Activated CD8-positive, alpha-beta memory T cell treated with anti-CD3 and anti-CD28 coated beads for 36 hours (primary cell): ENCODE data around the gene SLC35F1. TPM values are rescaled to one million over a fixed set of nuclear protein-coding genes. Genes with fewer than 3 reads are reported as not detected.

Experiments
- CTCF ChIA-PET: fragments of 350-600 bp; sonication (Branson Sonifier 250); formaldehyde crosslinking; loops from one replicate; lab custom pipeline; 2021; ENCODE audit warnings: antibody characterized with exemption; lab: Charles Lee
- POLR2A ChIA-PET: fragments of 350-600 bp; sonication (Branson Sonifier 250); formaldehyde crosslinking; loops from one replicate; lab custom pipeline; 2021; ENCODE audit warnings: antibody characterized with exemption; lab: Charles Lee
- total RNA-seq, 2 experiments: library from RNA; stranded (reverse); gene quantifications; one replicate each; pipeline ENCODE4 v1.2.3, GENCODE V29; 2021

Gene SLC35F1
- total RNA-seq, 2 experiments from 2014 or later: not detected

DNA sequence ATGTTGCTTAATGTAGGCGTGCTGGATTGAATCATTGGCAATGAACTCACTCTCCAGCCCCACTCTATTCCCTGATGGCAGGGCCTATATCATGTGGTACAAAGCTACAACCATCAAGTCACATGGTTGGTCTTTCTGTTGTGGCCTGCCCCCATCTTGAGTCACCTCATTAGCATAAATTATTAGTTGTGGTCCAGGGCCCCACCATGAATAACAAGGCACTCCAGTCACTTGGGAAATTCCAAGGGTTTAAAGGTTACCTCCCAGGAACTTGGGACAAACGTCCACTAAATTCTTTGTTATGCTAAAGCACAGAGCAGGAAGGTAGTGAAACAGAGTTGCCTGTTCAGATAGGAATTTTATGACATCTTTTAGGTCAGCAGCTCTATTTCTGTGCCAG lies 193.7 kb downstream of the SLC35F1 start:
- ChIA-PET POLR2A (no interaction called here), CTCF (interaction anchor here (1.0 kb wide), 1 partner anchor 13 kb away, joined by 3 read pairs; no protein-coding TSS in a partner anchor)

DNA sequence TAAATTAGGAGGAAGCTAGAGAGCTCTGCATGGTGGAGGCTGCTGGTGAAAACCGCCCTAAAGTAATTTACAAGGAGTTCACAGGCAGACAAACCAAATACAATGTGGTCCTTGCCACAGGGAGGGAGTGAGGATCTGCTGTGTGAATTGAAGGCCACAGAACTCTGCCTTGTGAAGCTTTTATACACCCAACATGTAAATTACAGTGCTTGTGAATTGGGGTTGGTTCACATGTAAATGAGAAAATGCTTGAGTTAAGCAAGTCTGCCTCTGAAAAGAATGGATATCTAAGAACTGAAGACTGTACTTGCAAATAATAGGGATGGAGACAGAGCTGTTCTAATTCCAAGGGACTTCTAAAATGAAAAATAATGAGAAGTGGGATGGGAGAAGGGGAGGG lies 194.2 kb downstream of the SLC35F1 start:
- CTCF ChIA-PET: interaction anchor here (1.0 kb wide), 1 partner anchor 13 kb away, joined by 3 read pairs; no protein-coding TSS in a partner anchor
- POLR2A ChIA-PET: no interaction called here

DNA sequence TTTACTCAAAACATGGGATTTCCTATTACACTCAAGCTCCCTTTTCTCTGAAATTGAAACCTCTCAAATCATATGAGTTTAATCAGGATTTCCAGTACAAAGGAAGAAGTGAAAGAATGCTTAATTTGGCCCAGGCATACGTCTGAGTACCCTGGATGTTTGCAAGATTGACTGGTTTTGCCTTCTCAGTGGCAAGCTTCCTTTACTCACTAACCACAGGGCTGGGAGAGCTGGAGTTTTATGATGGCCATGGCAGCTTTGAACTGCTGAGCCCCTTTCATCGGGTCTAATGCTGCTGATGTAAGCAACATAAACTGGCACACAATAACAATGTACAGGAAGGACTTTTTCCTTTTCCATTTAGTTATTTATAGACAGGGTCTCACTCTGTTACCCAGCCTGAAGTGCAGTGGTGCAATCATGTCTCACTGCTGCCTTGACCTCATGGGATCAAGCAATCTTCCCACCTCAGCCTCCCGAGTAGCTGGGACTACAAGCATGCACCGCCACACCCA lies 194.8 kb downstream of the SLC35F1 start:
- CTCF ChIA-PET: no interaction called here
- POLR2A ChIA-PET: no interaction called here

DNA sequence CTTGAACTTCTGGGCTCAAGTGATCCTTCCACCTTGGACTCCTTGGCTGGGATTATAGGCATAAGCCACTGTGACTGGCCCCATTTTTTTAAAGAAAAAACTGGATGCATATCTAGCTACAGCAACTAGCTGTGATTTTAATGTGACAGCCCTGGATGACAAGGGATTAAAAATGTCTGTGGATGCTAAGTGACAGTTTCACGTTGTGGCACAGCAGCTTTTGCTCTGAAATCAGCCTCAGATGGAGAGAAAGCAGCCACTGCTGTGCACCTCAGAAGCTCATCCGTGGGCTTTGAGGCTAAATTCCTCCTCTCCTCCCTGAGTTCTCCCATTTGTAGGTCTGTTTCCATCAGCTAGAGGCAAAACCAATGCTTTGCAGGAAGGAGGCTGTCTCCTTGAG lies 195.3 kb downstream of the SLC35F1 start:
- CTCF ChIA-PET: no interaction called here
- POLR2A ChIA-PET: no interaction called here

DNA sequence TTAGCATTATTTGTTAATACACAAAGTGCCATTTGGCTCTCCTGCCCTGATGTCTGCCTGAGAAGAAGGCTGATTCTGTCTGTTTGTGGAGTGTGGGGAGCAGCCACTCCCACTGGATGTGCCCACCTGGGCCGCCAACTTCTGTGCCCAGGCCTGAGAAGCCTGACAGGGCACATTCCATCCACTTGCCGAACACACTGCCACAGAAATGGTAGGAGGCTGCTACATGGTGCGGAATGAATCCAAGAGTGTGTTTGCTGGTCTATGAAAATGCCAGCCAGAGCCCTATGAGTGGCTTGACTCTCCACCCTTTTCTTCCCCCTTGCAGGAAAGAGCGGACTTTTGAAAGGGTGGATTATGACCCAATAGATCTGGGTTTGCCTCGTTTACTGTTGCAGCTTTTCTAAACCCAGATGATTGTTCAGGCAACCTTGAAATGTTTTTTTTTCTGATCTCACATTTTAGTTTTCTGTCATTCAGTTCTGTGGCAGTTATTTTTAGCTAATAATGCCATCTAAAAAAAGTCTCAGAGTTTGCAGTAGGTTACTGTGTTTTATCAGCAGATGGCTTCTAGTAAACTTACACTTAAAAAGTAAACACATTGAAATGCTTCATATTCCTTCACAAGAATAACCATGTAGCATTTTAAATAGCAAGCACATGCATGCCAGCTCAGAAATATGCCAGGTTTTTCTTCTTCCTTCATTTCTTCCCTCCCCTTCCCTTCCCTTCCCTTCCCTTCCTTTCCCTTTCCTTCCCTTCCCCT lies 196.5 kb downstream of the SLC35F1 start:
- CTCF ChIA-PET: no interaction called here
- POLR2A ChIA-PET: no interaction called here

DNA sequence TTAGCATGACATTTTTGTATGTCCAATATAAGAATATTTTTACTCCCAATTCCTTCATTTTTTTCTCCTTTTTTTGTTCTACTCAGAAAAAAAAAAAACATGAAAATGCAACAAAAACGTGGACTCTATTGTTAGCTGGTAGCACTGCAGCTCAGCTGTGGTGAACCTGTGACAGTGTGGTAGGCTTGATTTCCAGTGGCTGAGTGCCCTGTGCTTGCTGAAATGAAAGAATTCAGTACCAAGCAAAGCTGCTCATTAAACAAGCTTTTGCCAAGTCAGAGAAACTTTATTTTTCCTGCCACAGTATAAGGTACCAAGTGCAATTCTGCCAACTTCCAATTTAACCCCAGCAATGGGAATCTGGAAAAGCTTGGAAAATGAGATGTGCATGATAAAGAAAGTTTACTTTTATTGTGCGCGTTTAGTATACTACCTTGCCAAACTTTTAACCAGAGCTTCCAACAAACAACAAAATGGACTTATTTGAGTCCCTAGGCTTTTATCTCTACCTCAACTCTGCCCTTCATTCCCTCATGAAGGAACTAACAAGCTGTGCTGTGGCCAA lies 215.2 kb downstream of the SLC35F1 start:
- ChIA-PET POLR2A (no interaction called here), CTCF (no interaction called here)

DNA sequence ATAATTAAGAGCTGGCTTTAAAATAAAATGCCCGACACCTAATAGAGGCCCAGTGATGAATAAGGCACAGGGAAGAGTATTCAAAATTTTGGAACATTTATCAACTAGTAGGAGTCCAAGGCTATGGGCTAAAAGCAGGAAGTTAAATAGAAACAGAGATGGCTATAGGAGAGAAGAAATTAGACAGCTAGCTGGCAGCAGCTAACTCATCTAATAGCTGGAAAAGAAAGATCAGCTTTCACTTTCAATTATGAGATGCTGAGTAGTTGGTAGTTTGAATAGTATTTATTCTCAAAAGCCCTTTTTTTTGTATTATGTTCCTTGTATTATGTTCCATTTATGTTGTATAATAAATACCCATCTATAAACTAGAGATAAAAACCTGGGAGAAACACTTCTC lies 215.7 kb downstream of the SLC35F1 start:
- CTCF ChIA-PET: no interaction called here
- POLR2A ChIA-PET: no interaction called here

DNA sequence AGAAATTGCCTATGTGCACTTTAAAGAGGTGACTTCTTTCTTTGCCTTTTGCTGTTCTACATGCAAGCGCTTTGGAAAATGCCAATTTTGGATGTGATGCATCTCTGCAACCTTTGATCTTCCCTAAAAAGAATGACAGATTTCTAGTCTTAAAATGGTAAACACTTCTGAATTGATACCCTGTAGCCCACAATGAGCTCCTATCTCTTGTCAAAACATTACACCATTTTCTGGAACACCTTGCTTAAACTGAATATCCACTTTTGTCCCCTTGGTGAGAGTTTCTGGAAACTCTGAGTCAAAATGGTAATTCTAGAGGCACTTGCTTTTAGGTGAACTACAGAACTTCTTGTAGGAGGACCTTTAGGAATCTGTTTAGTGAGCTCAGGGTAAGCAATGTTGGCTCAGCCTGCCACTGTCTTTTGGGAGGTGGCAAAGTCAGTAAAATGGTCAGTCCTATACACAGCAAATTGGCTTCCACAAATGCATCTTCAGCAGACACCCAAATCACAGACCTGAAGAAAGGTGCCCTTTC lies 216.5 kb downstream of the SLC35F1 start:
- ChIA-PET POLR2A (no interaction called here), CTCF (no interaction called here)

DNA sequence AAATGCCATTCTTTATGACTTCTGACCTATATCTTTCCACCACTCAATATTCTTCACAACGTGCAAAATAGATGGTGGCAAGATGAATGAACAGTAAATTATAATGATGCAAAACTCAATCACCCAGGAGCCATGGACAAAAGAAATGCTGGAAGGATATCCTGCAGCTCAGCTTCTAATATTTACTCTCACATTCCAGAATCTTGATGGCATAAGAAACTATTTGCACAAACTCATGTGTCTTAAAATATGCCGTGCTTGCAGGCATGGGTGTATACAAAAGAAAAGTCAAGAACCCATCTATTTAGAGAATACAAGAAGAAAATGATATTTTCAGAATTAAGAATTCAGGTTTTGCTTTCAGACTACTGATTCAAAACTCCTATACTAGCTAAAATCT lies 217.8 kb downstream of the SLC35F1 start:
- POLR2A ChIA-PET: no interaction called here
- CTCF ChIA-PET: interaction anchor here (0.6 kb wide), 1 partner anchor 1247 kb away, joined by 3 read pairs; no protein-coding TSS in a partner anchor

DNA sequence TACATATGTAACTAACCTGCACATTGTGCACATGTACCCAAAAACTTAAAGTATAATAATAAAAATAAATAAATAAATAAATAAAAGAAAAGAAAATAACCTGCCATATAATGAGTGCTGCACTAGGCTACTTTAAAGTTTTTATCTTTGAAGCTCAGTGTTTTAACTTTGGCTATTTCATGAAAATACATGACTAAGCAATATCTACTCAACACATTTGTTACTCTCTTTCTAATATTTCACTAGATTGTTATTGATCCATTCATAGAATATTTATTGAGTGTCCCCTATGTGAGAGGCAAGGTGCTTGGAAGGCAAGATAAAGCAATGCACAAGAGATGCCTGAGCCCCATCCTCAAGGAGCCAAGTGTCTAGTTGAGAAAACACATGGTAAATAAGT lies 221.7 kb downstream of the SLC35F1 start:
- ChIA-PET POLR2A (no interaction called here), CTCF (no interaction called here)

DNA sequence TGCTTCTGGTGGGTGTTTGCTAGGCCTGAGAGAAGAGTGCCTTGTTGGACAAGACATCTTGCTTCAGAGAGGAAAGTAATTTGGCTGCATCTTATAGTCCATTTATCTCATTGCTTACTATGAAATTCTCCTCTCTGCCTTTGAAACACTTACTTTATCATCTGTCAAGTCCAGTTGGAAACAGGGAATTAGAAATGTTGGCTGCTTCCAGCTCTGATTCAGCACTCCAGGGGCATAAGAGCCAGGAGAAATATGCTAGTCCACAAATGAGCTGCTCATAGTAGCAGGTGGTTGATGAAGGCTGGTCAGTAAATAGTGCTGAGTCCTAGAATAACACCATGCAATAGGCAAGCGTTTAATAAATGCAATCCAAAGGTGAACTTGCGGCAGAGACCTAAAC lies 227.1 kb downstream of the SLC35F1 start:
- POLR2A ChIA-PET: no interaction called here
- CTCF ChIA-PET: no interaction called here

DNA sequence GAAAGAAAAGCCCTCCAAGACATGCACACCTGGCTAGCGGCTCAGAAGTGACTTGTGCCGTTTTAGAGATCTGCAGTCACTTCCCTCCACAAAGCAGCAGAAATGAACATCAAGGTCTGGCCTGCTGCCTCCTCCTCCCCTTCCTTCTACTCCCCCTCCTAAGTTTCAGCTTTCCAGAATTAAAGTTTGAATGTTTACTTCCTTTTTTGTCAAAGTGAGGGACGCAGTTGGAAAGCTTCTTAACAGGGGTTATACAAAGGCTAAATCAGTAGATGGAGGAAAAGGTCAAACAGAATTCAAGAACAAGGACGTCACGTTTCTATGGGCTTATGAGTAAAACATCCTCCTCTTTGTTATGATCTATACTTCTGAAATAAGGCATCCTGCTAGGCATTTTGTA lies 227.7 kb downstream of the SLC35F1 start:
- POLR2A ChIA-PET: no interaction called here
- CTCF ChIA-PET: no interaction called here

DNA sequence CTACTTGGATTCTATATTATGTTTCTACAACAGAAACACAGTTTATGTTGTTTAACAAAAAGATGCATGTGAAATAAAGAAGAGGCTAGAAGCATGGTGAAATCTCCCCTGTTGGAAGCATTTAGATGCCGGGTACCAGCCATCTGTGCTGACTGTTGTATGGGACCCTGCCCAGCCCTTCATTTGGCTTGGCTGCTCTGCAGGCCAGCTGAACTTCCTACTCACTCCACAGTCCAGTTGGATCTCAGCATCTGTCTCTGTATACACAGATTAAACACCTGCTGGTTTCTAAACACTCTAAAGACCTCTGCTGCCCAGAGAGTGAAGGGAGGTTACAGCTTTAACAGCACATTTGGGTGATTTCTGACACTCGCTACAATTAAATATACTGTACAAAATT lies 228.3 kb downstream of the SLC35F1 start:
- POLR2A ChIA-PET: no interaction called here
- CTCF ChIA-PET: no interaction called here

DNA sequence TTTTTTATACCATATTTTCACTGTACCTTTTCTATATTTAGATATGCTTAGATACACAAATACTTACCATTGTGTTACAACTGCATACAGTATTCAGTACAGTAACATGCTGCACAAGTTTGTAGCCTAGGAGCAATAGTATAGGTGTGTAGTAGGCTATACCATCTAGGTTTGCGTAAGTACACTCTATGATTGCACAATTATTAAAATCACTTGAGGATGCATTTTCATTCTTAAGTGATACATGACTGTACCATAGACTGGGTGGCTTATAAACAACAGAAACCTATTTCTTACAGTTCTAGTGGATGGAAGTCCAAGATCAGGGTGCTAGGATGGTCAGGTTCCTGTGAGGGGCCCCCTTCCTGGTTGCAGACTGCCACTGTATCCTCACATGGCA lies 234.1 kb downstream of the SLC35F1 start:
- ChIA-PET POLR2A (no interaction called here), CTCF (no interaction called here)

DNA sequence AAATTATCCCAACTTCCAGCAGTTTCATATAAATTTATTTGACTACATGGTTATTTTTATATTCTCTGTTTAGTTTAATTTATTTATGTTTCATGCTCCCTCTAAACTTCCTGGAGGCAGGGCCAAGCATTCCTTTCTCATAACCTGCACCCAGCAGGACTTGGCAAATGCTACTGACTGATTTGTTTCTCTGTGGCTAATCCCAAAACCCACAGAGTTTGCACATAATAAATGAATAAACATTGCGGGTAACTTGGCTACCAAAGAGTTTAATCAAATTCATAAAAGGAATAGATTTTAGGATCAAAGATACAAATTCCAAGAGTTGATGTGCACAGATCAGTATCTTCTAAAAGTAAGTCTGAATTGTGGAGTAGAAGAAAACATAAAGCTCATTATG lies 239.5 kb downstream of the SLC35F1 start:
- ChIA-PET CTCF (no interaction called here), POLR2A (no interaction called here)

DNA sequence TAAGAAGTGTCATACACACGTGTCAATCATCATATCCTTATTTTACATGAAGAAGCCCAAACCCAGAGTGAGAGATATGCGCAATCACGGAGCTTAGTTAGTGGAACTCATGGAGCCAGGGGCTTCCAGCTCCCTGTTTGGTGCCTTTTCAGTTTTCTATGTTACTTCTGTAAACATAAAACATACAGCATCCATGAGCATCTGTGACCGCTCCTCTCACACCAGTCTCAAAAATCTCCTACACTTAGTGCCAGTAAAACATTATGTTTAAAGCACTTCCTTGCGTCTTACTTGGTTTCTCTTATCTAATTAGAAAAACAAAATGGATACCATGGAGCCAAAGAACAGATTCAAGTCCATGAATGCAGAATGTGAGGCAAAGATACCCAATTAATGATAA lies 240.4 kb downstream of the SLC35F1 start:
- CTCF ChIA-PET: no interaction called here
- POLR2A ChIA-PET: no interaction called here

DNA sequence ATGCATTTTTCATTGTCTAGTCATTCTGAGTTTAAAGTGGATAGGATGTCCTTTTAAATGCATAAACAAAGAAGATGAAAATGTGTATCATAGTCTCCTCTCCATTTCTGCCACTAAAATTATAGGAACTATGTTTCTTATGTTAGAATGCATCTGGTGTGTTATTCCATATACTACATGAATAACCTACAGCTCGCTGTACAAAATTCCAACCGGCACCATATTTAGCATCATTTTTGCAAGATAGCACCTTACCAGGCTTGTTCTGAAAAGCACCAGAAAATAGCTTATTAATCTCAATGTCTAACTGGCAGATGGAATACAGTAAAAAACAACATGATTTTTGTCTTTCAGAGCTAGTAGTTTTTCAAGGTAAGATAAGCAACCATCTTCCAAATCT lies 241.5 kb downstream of the SLC35F1 start:
- POLR2A ChIA-PET: no interaction called here

DNA sequence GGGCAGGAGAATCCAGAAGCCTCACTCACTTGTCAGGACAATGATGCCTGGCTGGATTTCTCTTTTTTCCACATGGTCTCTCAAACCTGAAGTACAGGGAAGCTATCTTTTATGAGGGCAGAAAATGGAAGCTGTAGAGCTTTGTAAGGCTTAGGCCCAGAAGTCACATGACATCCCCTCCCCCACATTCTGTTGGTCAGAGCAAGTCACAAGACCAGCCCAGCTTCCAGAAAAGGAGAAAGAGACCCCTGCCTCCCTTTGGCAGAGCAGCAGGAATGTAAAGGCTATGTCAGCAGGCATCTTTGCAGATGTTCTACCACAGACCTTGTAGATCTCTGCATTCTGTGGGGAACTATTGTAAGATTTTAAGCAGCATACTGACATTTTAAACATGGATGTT lies 245.5 kb downstream of the SLC35F1 start:
- ChIA-PET POLR2A (no interaction called here), CTCF (no interaction called here)

More for the DNA sequence above, 241.5 kb downstream of the SLC35F1 start:
- CTCF ChIA-PET: no interaction called here

DNA sequence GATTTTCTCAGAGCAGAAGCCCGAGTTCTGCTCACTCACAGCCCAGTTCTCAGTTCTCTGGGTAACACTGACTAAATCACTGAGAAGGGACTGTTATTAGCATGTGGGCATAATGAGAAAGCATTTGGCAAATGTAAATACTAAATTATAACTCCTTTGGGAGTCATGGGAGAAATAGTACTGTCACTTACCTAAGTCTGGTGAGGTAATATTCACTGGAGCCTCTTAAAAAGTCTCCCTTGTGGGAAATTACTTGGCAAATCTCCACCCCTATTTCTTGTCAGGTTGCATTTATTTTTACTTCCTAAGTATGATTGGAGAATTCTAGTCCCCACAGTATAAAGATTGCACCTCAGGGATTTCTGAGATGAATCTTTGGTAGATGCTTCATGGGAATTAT lies 254.3 kb downstream of the SLC35F1 start:
- CTCF ChIA-PET: no interaction called here
- POLR2A ChIA-PET: no interaction called here

DNA sequence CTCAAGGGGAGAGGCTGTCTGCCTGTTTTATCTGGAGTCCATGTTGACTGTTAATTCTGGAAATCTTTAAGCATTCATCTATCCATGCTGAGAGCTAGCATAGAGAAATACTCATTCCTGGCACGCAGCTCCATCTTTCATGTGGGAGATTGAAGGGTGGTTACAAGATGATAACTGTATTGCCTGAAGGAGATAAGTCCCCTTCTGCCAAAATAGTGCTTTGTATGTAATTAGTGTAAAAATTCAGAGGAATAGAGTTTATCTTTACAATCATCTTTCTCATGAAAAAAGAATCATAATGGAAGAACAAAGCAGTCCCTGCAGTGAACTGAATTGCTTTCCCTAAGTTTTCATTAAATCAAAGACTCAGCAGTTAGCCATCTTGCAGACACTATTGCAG lies 256.5 kb downstream of the SLC35F1 start:
- ChIA-PET POLR2A (no interaction called here), CTCF (no interaction called here)

DNA sequence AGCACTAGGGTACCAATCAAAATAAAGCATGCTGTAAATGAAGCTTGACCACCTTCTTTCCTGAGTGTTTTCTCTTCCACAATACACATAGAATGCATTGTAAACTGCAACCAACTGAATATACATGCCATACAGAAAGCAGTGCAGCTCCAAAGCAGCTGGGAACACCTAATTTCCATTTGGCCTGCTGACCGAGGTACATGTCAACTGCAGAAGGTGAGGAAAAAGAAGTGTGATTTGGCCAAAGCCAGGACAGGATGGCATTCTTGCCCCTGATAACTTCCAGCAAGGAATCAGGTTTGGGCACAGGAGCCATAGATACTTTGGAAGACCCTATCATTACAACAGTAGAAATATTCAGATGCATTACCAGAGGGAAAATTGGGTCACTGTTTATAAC lies 258.4 kb downstream of the SLC35F1 start:
- ChIA-PET POLR2A (no interaction called here), CTCF (no interaction called here)
